ENCODE measurements around the gene CCNJL.

The CCNJL gene

DNA sequence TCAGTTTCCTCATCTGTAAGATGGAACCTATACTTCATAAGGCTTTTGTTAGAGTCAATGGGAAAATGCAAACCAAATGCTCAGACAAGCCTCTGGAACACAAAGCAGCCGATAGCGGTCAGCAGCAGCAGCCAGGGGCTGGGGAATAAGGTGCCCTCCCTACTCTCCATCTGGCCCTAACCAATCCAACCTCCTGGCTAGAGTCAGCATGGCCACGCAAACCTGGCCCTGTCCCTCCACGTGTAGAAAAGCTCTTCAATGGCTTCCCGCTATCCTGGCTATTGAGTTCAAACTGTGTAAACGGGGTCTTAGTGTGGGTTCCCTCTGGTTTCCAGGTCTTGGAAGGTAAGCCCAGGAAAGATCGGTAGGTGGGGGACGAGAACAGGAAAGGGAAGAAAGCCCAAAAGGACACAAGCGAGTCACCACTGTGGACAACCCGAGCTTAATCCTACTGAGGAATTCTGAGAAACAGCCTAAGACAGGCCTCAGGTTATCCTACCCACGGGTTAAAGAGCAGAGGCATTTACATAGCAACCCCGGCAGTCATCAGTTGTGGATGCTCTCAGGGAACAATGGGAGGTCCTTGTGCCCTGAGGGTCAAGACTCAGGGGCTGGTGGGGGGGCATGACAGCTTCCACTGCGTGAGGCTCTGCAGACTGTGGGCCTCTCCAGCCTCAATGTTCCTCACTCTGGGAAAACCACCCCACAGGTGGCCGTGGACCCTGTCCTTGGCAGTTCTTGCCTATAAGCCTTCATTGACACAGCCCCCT, 52.2 kb downstream of the CCNJL start:
- TF ChIP-seq CTCF (IDR thresholded peaks at IDR 0.05; ENCODE audit: borderline replicate concordance, control extremely low read depth, extremely low read depth, insufficient read depth, missing control alignments) = no peak
- in situ Hi-C loops (cut with MboI; ENCODE audit: low sequenced_read_pairs, unreplicated experiment) = no loop called here
- DNase-seq (ENCODE audit: low spot score) = no peak

DNA sequence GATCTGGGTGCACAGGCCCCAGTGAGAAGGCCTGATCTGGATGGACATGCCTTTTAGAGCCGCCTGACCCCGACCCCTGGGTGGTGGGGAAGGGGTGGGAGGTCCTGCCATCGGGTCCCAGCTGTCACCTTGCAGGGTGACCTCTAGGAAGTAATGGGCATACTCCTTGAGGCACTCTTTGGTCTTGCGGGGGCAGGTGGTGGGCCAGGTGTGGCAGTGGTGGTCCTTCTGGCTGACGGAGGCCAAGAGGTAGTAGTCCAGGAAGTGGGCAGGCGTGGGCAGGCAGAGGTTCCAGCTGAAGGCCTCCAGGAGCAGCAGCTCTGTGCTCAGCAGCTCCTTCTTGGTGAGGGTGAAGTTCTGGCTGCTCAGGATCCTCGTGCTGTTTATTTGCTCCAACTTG, 53.0 kb downstream of the CCNJL start:
- TF ChIP-seq CTCF (IDR thresholded peaks at IDR 0.05; ENCODE audit: borderline replicate concordance, control extremely low read depth, extremely low read depth, insufficient read depth, missing control alignments) = no peak
- in situ Hi-C loops (cut with MboI; ENCODE audit: low sequenced_read_pairs, unreplicated experiment) = no loop called here

GRCh38 chr5:160254706-160255105, 57.7 kb downstream of the CCNJL start:
- in situ Hi-C loops (cut with MboI; ENCODE audit: low sequenced_read_pairs, unreplicated experiment) = no loop called here
- no peak for TF ChIP-seq CTCF (IDR thresholded peaks at IDR 0.05; ENCODE audit: borderline replicate concordance, control extremely low read depth, extremely low read depth, insufficient read depth, missing control alignments)

More for the DNA sequence above, 53.0 kb downstream of the CCNJL start:
- no peak for DNase-seq (ENCODE audit: low spot score)

GRCh38 chr5:160253441-160253840, 58.9 kb downstream of the CCNJL start:
- DNase-seq (ENCODE audit: low spot score) = no peak
- in situ Hi-C loops (cut with MboI; ENCODE audit: low sequenced_read_pairs, unreplicated experiment) = no loop called here
- no peak for TF ChIP-seq CTCF (IDR thresholded peaks at IDR 0.05; ENCODE audit: borderline replicate concordance, control extremely low read depth, extremely low read depth, insufficient read depth, missing control alignments)

More at GRCh38 chr5:160254706-160255105, 57.7 kb downstream of the CCNJL start:
- no peak for DNase-seq (ENCODE audit: low spot score)

DNA sequence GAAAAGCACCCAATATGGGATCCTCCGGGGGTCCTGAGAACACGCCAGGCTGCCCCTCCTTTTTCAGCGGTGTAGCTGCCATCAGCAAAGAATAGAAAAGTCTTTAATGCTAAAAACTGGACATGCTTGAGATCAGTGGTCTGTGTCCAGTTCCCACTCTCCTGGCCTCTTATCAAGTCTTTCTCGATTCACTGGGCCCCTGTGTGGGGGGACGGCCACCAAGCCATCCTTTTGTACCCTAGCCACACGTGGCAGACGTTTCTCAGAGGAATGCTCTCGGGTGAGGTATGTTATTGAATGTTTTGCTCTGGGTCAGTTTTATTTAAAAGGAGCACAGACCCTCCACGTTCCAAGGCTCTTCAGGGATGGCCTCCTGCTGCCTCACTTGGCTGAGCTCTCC, 59.4 kb downstream of the CCNJL start:
- TF ChIP-seq CTCF (IDR thresholded peaks at IDR 0.05; ENCODE audit: borderline replicate concordance, control extremely low read depth, extremely low read depth, insufficient read depth, missing control alignments) = no peak
- in situ Hi-C loops (cut with MboI; ENCODE audit: low sequenced_read_pairs, unreplicated experiment) = no loop called here
- no peak for DNase-seq (ENCODE audit: low spot score)

GRCh38 chr5:160251406-160252155, 60.8 kb downstream of the CCNJL start:
- TF ChIP-seq CTCF (IDR thresholded peaks at IDR 0.05; ENCODE audit: borderline replicate concordance, control extremely low read depth, extremely low read depth, insufficient read depth, missing control alignments) = no peak
- in situ Hi-C loops (cut with MboI; ENCODE audit: low sequenced_read_pairs, unreplicated experiment) = no loop called here
- DNase-seq (ENCODE audit: low spot score) = no peak

All from GM13976 (cell line).